ENCODE data around the gene NR0B2. TPM values are rescaled to one million over a fixed set of nuclear protein-coding genes. Genes with fewer than 3 reads are reported as not detected.

Gene NR0B2
- total RNA-seq, 1 donor from 2014 or later: not detected

DNA sequence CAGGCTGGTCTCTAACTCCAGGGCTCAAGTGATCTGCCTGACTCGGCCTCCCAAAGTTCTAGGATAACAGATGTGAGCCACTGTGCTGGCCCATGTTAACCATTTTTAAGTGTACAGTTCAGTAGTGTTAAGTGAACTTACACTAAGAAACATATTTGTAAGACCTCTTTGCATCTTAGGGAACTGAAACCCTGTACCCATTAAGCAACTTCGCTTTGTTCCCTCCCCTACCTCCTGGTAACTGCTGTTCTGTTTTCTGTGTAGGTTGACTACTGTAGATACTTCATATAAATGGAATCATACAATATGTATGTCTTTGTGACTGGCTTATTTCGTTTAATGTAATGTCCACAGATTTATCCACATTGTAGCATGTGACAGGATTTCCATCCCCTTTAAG is 18.8 kb upstream of the NR0B2 start:
- Mint-ChIP-seq H3K9me3 (no peaks in the 10 kb centered on the region), H3K4me1 (no peaks in the 10 kb centered on the region), H3K27me3 (ENCODE audit: insufficient read depth, low read depth) (no peaks in the 10 kb centered on the region), H3K36me3 (peaks cover 33% of the 10 kb centered on the region), H3K4me3 (no peak overlapping the region), H3K27ac (no peak overlapping the region)
- Histone ChIP-seq H3K9ac (no peak overlapping the region), H3K4me3 (no peak overlapping the region), H3K4me1 (no peaks in the 10 kb centered on the region), H4K20me1 (ENCODE audit: low read depth) (peaks cover 7% of the 10 kb centered on the region), H2AFZ (replicated peaks) (no peak overlapping the region), H3K27me3 (no peaks in the 10 kb centered on the region), H3K27ac (no peak overlapping the region), H3K4me2 (no peak overlapping the region), H3K79me2 (ENCODE audit: low read depth) (peaks cover 79% of the 10 kb centered on the region), H3K9me3 (ENCODE audit: low read depth) (no peaks in the 10 kb centered on the region), H3F3A (ENCODE audit: low read depth) (peaks cover 4% of the 10 kb centered on the region), H3K36me3 (peaks cover 12% of the 10 kb centered on the region)
- TF ChIP-seq, protein P1, sequence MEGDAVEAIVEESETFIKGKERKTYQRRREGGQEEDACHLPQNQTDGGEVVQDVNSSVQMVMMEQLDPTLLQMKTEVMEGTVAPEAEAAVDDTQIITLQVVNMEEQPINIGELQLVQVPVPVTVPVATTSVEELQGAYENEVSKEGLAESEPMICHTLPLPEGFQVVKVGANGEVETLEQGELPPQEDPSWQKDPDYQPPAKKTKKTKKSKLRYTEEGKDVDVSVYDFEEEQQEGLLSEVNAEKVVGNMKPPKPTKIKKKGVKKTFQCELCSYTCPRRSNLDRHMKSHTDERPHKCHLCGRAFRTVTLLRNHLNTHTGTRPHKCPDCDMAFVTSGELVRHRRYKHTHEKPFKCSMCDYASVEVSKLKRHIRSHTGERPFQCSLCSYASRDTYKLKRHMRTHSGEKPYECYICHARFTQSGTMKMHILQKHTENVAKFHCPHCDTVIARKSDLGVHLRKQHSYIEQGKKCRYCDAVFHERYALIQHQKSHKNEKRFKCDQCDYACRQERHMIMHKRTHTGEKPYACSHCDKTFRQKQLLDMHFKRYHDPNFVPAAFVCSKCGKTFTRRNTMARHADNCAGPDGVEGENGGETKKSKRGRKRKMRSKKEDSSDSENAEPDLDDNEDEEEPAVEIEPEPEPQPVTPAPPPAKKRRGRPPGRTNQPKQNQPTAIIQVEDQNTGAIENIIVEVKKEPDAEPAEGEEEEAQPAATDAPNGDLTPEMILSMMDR (IDR thresholded peaks at IDR 0.05): no peak
- TF ChIP-seq EZH2phosphoT487 (IDR thresholded peaks at IDR 0.05) (no peak), EZH2 (IDR thresholded peaks at IDR 0.05) (no peak)
- DNase-seq (ENCODE audit: low spot score): no peak

DNA sequence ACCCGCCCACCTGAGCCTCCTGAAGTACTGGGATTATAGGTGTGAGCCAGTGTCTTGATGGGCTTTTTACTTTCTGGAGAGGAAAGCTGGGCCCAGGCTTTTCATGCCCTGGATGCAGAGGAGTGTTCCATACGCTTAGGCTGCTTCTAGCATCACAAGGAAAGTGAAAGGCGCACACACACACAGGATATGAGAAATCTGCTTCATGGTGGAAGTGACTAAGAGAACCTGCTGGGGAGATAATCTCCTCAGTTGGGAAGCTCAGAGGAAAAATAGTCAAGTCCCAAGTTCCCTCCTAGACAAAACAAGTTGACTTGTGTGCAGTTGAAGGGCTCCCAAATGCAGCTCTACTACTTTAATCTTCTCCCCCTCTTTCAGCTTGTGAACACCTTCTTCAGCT is 9.9 kb upstream of the NR0B2 start:
- Histone ChIP-seq H3K4me1 (peaks cover 6% of the 10 kb centered on the region), H2AFZ (replicated peaks) (no peak overlapping the region), H3K9me3 (ENCODE audit: low read depth) (no peaks in the 10 kb centered on the region), H3K9ac (no peak overlapping the region), H3K27ac (no peak overlapping the region), H3K4me3 (no peak overlapping the region), H3K79me2 (ENCODE audit: low read depth) (peaks cover 68% of the 10 kb centered on the region), H3F3A (ENCODE audit: low read depth) (peaks cover 9% of the 10 kb centered on the region), H3K4me2 (no peak overlapping the region), H4K20me1 (ENCODE audit: low read depth) (peaks cover 30% of the 10 kb centered on the region), H3K27me3 (no peaks in the 10 kb centered on the region), H3K36me3 (peaks cover 15% of the 10 kb centered on the region)
- H3K27me3 Mint-ChIP-seq (ENCODE audit: insufficient read depth, low read depth): peaks cover 4% of the 10 kb centered on the region
- H3K27ac Mint-ChIP-seq: no peak overlapping the region
- peaks cover 23% of the 10 kb centered on the region for H3K4me1 Mint-ChIP-seq
- DNase-seq (ENCODE audit: low spot score): no peak
- H3K9me3 Mint-ChIP-seq: no peaks in the 10 kb centered on the region
- H3K36me3 Mint-ChIP-seq: peaks cover 26% of the 10 kb centered on the region
- TF ChIP-seq EZH2phosphoT487 (IDR thresholded peaks at IDR 0.05) (no peak), EZH2 (IDR thresholded peaks at IDR 0.05) (no peak)
- TF ChIP-seq, protein P1 (IDR thresholded peaks at IDR 0.05): no peak
- no peak overlapping the region for H3K4me3 Mint-ChIP-seq

DNA sequence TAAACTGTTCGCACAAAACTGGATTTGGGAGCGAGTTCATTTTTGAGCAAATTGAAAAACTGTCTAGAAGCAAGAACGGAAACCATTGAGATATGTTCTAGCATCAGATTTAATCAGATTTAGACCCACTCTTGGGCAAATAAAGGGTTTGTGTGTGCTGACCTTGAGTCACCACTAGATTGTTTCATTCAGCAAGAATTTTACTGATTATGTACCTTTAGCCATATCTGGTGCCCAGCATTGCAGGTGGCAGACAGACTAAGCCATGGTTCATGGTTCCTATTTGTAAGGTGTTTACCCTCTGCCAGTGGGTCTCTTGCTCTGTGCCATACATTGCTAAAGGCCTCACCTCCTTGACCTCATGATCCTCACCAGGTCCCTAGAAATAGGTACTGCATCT is 9.1 kb upstream of the NR0B2 start:
- no peaks in the 10 kb centered on the region for H3K27me3 ChIP-seq
- peak overlapping the region; percentile 86 for H3K4me2 ChIP-seq
- peak overlapping the region; percentile 96 for H3K4me3 Mint-ChIP-seq
- no peak overlapping the region for H3K9ac ChIP-seq
- peak overlapping the region; percentile 69 for H3K4me3 ChIP-seq
- no peak overlapping the region for H2AFZ ChIP-seq (replicated peaks)
- peaks cover 23% of the 10 kb centered on the region for H3K4me1 Mint-ChIP-seq
- TF ChIP-seq EZH2 (IDR thresholded peaks at IDR 0.05): no peak
- TF ChIP-seq EZH2phosphoT487 (IDR thresholded peaks at IDR 0.05): no peak
- TF ChIP-seq, protein P1 (IDR thresholded peaks at IDR 0.05): no peak
- no peaks in the 10 kb centered on the region for H3K9me3 ChIP-seq (ENCODE audit: low read depth)
- H3K27me3 Mint-ChIP-seq (ENCODE audit: insufficient read depth, low read depth): peaks cover 4% of the 10 kb centered on the region
- H3K79me2 ChIP-seq (ENCODE audit: low read depth): peaks cover 60% of the 10 kb centered on the region
- H3F3A ChIP-seq (ENCODE audit: low read depth): peaks cover 9% of the 10 kb centered on the region
- H3K9me3 Mint-ChIP-seq: no peaks in the 10 kb centered on the region
- no peak overlapping the region for H3K27ac Mint-ChIP-seq
- DNase-seq (ENCODE audit: low spot score): no peak
- no peak overlapping the region for H3K27ac ChIP-seq
- peaks cover 7% of the 10 kb centered on the region for H3K36me3 ChIP-seq
- H3K4me1 ChIP-seq: peaks cover 6% of the 10 kb centered on the region
- peaks cover 30% of the 10 kb centered on the region for H4K20me1 ChIP-seq (ENCODE audit: low read depth)
- peaks cover 20% of the 10 kb centered on the region for H3K36me3 Mint-ChIP-seq

All from neural progenitor cell (in vitro differentiated cells).